Ishikawa (cell line): Measurements from ENCODE around the gene ZP1.

Source experiments
- CEBPB ChIP-seq: IDR thresholded peaks from 2 replicates; pipeline ENCODE4 v1.6.1; 2012
- CREB1 ChIP-seq: IDR thresholded peaks from 2 replicates; pipeline ENCODE4 v1.6.1; 2012; ENCODE audit warnings: low read depth
- EGR1 ChIP-seq: IDR thresholded peaks from 2 replicates; pipeline ENCODE4 v1.6.1; 2012
- EP300 ChIP-seq: IDR thresholded peaks from 2 replicates; pipeline ENCODE4 v1.6.1; 2012; ENCODE audit warnings: borderline replicate concordance
- FOXM1 ChIP-seq: IDR thresholded peaks from 2 replicates; pipeline ENCODE4 v1.6.1; 2012; ENCODE audit warnings: low read depth, borderline replicate concordance
- MAX ChIP-seq: IDR thresholded peaks from 2 replicates; pipeline ENCODE4 v1.6.1; 2012
- NFIC ChIP-seq: IDR thresholded peaks from 2 replicates; pipeline ENCODE4 v1.6.1; 2012
- RAD21 ChIP-seq: IDR thresholded peaks from 2 replicates; pipeline ENCODE4 v1.6.1; 2012; ENCODE audit warnings: low read depth
- REST ChIP-seq: IDR thresholded peaks from 2 replicates; pipeline ENCODE4 v1.6.1; 2012; ENCODE audit warnings: low read depth, mild to moderate bottlenecking
- TAF1 ChIP-seq: IDR thresholded peaks from 2 replicates; pipeline ENCODE4 v1.6.1; 2012; ENCODE audit warnings: low read depth, mild to moderate bottlenecking
- TCF12 ChIP-seq: IDR thresholded peaks from 2 replicates; pipeline ENCODE4 v1.6.1; 2012; ENCODE audit warnings: low read depth
- TEAD4 ChIP-seq: IDR thresholded peaks from 2 replicates; pipeline ENCODE4 v1.6.1; 2012
- USF1 ChIP-seq: IDR thresholded peaks from 2 replicates; pipeline ENCODE4 v1.6.1; 2012
- YY1 ChIP-seq: IDR thresholded peaks from 2 replicates; pipeline ENCODE4 v1.6.1; 2012; ENCODE audit warnings: low read depth
- ZBTB7A ChIP-seq: IDR thresholded peaks from 2 replicates; pipeline ENCODE4 v1.6.1; 2012; ENCODE audit warnings: low read depth

The ZP1 gene

GRCh38 chr11:60844870-60845221, 22.5 kb upstream of the ZP1 start:
- TF ChIP-seq TEAD4 (no peak), YY1 (no peak), FOXM1 (no peak), CEBPB (no peak), TAF1 (no peak), EGR1 (no peak), CREB1 (no peak)

GRCh38 chr11:60845338-60845737, 22.0 kb upstream of the ZP1 start:
- TF ChIP-seq YY1 (no peak), TAF1 (no peak), TCF12 (no peak), USF1 (no peak)

- no peak for TF ChIP-seq MAX
Measured at GRCh38 chr11:60847281-60847680, 20.1 kb upstream of the ZP1 start.

- TF ChIP-seq EP300 (no peak), CREB1 (no peak), USF1 (no peak), TEAD4 (no peak)
Measured at GRCh38 chr11:60847896-60848295, 19.4 kb upstream of the ZP1 start.

GRCh38 chr11:60848714-60849151, 18.6 kb upstream of the ZP1 start:
- TF ChIP-seq TAF1 (no peak), CREB1 (no peak), MAX (no peak), RAD21 (no peak), YY1 (no peak)

GRCh38 chr11:60849641-60850520, 17.5 kb upstream of the ZP1 start:
- TF ChIP-seq USF1 (no peak), TAF1 (no peak), TEAD4 (no peak), TCF12 (no peak), FOXM1 (no peak), CREB1 (no peak), EGR1 (no peak), ZBTB7A (no peak), YY1 (no peak), NFIC (no peak), EP300 (no peak), MAX (no peak), CEBPB (no peak), REST (no peak), RAD21 (no peak)

GRCh38 chr11:60851327-60852104, 15.8 kb upstream of the ZP1 start:
- TF ChIP-seq TCF12 (no peak), USF1 (no peak), ZBTB7A (no peak), EGR1 (no peak), TEAD4 (no peak), MAX (no peak), CEBPB (no peak), YY1 (no peak), REST (no peak), EP300 (no peak), RAD21 (no peak), NFIC (no peak), FOXM1 (no peak), CREB1 (no peak), TAF1 (no peak)
